ENCODE data around the gene ANKHD1.

The ANKHD1 gene

DNA sequence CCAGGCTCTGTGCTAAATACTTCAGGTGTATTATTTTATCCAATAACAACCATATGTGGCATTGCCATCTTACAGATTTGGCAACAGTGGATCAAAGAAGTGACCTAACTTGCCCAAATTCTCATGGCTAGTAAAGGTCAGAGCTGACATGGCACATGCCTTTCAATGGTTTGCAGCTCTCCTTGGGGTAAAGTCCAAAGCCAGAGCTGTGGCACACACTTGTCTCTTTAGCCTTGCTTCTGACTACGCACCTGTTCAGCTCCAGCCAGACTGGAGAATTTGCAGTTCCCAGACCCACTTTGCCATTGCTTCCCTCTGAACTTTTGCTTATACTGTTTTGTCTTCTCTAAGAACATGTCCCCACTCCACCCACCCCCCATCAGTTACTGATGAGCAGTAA, 168.9 kb downstream of the ANKHD1 start:
- Histone ChIP-seq H3K9ac (ENCODE audit: low read depth, low read length, poor library complexity, severe bottlenecking) (no peak overlapping the region), H3K4me1 (ENCODE audit: insufficient read depth, low read length, poor library complexity, severe bottlenecking) (peaks cover 13% of the 10 kb centered on the region), H3K36me3 (ENCODE audit: insufficient read depth, low read length) (peaks cover 3% of the 10 kb centered on the region; the same call in 1 of the 2 replicates), H3K4me3 (ENCODE audit: low read length, poor library complexity, severe bottlenecking) (no peak overlapping the region), H3K4me2 (ENCODE audit: low read depth, low read length, poor library complexity, severe bottlenecking) (no peak overlapping the region), H3K9me2 (replicated peaks; ENCODE audit: low read depth, low read length) (no peaks in the 10 kb centered on the region), H4K20me1 (ENCODE audit: insufficient read depth, low read length, poor library complexity, severe bottlenecking) (no peaks in the 10 kb centered on the region), H3K79me2 (ENCODE audit: insufficient read depth, low read length) (peaks cover 20% of the 10 kb centered on the region), H3F3A (ENCODE audit: low read depth) (no peaks in the 10 kb centered on the region), H3K27me3 (ENCODE audit: insufficient read depth, low read length, poor library complexity, severe bottlenecking) (no peaks in the 10 kb centered on the region), H3K9me3 (ENCODE audit: insufficient read depth, low read depth, low read length) (no peaks in the 10 kb centered on the region), H2AFZ (ENCODE audit: low read length) (no peak overlapping the region)
- no peak for TF ChIP-seq EZH2phosphoT487 (IDR thresholded peaks at IDR 0.05; ENCODE audit: borderline replicate concordance)
- TF ChIP-seq, protein P1, sequence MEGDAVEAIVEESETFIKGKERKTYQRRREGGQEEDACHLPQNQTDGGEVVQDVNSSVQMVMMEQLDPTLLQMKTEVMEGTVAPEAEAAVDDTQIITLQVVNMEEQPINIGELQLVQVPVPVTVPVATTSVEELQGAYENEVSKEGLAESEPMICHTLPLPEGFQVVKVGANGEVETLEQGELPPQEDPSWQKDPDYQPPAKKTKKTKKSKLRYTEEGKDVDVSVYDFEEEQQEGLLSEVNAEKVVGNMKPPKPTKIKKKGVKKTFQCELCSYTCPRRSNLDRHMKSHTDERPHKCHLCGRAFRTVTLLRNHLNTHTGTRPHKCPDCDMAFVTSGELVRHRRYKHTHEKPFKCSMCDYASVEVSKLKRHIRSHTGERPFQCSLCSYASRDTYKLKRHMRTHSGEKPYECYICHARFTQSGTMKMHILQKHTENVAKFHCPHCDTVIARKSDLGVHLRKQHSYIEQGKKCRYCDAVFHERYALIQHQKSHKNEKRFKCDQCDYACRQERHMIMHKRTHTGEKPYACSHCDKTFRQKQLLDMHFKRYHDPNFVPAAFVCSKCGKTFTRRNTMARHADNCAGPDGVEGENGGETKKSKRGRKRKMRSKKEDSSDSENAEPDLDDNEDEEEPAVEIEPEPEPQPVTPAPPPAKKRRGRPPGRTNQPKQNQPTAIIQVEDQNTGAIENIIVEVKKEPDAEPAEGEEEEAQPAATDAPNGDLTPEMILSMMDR (conservative IDR thresholded peaks at IDR 0.05; ENCODE audit: low read length), result no peak

DNA sequence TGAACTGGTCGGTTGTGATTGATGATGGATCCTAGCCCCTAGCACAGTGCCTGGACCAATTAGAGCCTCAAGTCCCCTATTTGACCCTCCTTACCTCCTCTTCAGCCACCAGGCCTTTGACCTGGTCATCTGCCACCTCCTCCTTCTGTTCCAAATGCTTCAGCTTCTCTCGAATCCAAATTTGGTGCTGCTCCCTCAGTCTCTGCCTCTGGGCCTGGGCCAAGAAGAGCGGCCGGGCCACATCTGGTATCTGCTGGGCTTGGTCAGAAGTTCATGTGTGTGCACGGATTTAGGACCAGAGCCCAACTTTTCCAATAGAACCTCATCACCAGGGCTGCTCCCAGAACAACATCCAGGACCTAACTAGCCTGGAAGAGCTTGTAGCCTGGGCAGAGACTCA, 169.5 kb downstream of the ANKHD1 start:
- no peak overlapping the region for H3K4me2 ChIP-seq (ENCODE audit: low read depth, low read length, poor library complexity, severe bottlenecking)

DNA sequence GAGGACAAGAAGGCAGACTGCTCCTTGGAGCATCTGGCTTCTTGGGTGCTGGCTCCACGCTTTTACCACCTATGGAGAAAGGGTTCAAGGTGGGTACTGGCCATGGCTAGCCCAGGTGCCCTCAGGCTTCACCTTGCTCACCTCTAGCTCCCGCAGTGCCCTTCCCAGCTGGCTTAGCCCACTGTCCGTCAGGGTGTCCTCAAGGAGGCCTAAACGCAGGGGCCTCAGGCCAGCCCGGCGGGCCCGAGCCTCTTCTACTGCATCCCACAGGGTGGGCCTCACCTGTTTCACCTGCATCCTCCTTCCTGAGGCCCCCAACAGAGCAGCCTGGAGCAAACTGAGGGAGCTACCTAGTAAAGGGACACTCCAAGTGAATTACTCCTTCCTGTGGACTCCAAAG, 172.1 kb downstream of the ANKHD1 start:
- no peak overlapping the region for H3K4me2 ChIP-seq (ENCODE audit: low read depth, low read length, poor library complexity, severe bottlenecking)
- no peaks in the 10 kb centered on the region for H3K9me3 ChIP-seq (ENCODE audit: insufficient read depth, low read depth, low read length)
- H3K27me3 ChIP-seq (ENCODE audit: insufficient read depth, low read length, poor library complexity, severe bottlenecking), result no peaks in the 10 kb centered on the region
- no peak overlapping the region for H3K9ac ChIP-seq (ENCODE audit: low read depth, low read length, poor library complexity, severe bottlenecking)
- H3K4me1 ChIP-seq (ENCODE audit: insufficient read depth, low read length, poor library complexity, severe bottlenecking), result no peaks in the 10 kb centered on the region
- no peaks in the 10 kb centered on the region for H4K20me1 ChIP-seq (ENCODE audit: insufficient read depth, low read length, poor library complexity, severe bottlenecking)
- H3F3A ChIP-seq (ENCODE audit: low read depth), result no peaks in the 10 kb centered on the region
- TF ChIP-seq, protein P1 (conservative IDR thresholded peaks at IDR 0.05; ENCODE audit: low read length), result no peak
- TF ChIP-seq EZH2phosphoT487 (IDR thresholded peaks at IDR 0.05; ENCODE audit: borderline replicate concordance), result no peak
- no peaks in the 10 kb centered on the region for H3K79me2 ChIP-seq (ENCODE audit: insufficient read depth, low read length)
- no peak overlapping the region for H3K4me3 ChIP-seq (ENCODE audit: low read length, poor library complexity, severe bottlenecking)
- no peak overlapping the region for H2AFZ ChIP-seq (ENCODE audit: low read length)
- H3K36me3 ChIP-seq (ENCODE audit: insufficient read depth, low read length), result no peaks in the 10 kb centered on the region
- H3K9me2 ChIP-seq (replicated peaks; ENCODE audit: low read depth, low read length), result no peaks in the 10 kb centered on the region

More for the DNA sequence above, 169.5 kb downstream of the ANKHD1 start:
- Histone ChIP-seq H3K4me3 (ENCODE audit: low read length, poor library complexity, severe bottlenecking) (no peak overlapping the region), H3K9me3 (ENCODE audit: insufficient read depth, low read depth, low read length) (no peaks in the 10 kb centered on the region), H3K4me1 (ENCODE audit: insufficient read depth, low read length, poor library complexity, severe bottlenecking) (peaks cover 7% of the 10 kb centered on the region), H3K9me2 (replicated peaks; ENCODE audit: low read depth, low read length) (no peaks in the 10 kb centered on the region), H4K20me1 (ENCODE audit: insufficient read depth, low read length, poor library complexity, severe bottlenecking) (no peaks in the 10 kb centered on the region), H2AFZ (ENCODE audit: low read length) (no peak overlapping the region), H3K9ac (ENCODE audit: low read depth, low read length, poor library complexity, severe bottlenecking) (no peak overlapping the region), H3K36me3 (ENCODE audit: insufficient read depth, low read length) (peaks cover 3% of the 10 kb centered on the region; the same call in 1 of the 2 replicates), H3F3A (ENCODE audit: low read depth) (no peaks in the 10 kb centered on the region), H3K79me2 (ENCODE audit: insufficient read depth, low read length) (peaks cover 14% of the 10 kb centered on the region), H3K27me3 (ENCODE audit: insufficient read depth, low read length, poor library complexity, severe bottlenecking) (no peaks in the 10 kb centered on the region)
- TF ChIP-seq EZH2phosphoT487 (IDR thresholded peaks at IDR 0.05; ENCODE audit: borderline replicate concordance), result no peak
- TF ChIP-seq, protein P1 (conservative IDR thresholded peaks at IDR 0.05; ENCODE audit: low read length), result no peak

Data from Loucy (cell line).